Osteoblast (primary cell): ENCODE results near the gene OVCH2. TPM values are rescaled to one million over a fixed set of nuclear protein-coding genes. Genes with fewer than 3 reads are reported as not detected.

ENCODE experiments used
- DNase-seq: peaks from one replicate; pipeline ENCODE4 v3.0.0; 2011; ENCODE audit warnings: low spot score, mixed read lengths; ENCODE audit not compliant: insufficient read length; ENCODE audit errors: missing footprints
- H2AFZ ChIP-seq: 2 replicates; pipeline ENCODE4 v1.6.0; 2011; ENCODE audit warnings: mild to moderate bottlenecking, low read length
- H3K27ac ChIP-seq: 2 replicates; pipeline ENCODE4 v1.5.1; 2011; ENCODE audit warnings: mild to moderate bottlenecking, low read depth, low read length, moderate library complexity
- H3K27me3 ChIP-seq: 2 replicates; pipeline ENCODE4 v1.6.0; 2012; ENCODE audit warnings: mild to moderate bottlenecking, control low read depth, inconsistent platforms, low read length, moderate library complexity; ENCODE audit not compliant: insufficient read depth
- H3K36me3 ChIP-seq: 2 replicates; pipeline ENCODE4 v1.5.1; 2011; ENCODE audit warnings: mild to moderate bottlenecking, low read length, control low read depth, moderate library complexity; ENCODE audit not compliant: insufficient read depth
- H3K4me1 ChIP-seq: 2 replicates; pipeline ENCODE4 v1.5.1; 2011; ENCODE audit warnings: mild to moderate bottlenecking, low read length, control low read depth, moderate library complexity; ENCODE audit not compliant: insufficient read depth
- H3K4me2 ChIP-seq: 2 replicates; pipeline ENCODE4 v1.6.0; 2011; ENCODE audit warnings: mild to moderate bottlenecking, low read length; ENCODE audit not compliant: insufficient read depth
- H3K4me3 ChIP-seq: fragments of 200-600 bp; sonication (generic); 3 replicates; pipeline ENCODE4 v1.5.1; 2012; ENCODE audit warnings: mild to moderate bottlenecking, low read length, inconsistent platforms; ENCODE audit not compliant: insufficient read depth
- H3K79me2 ChIP-seq: 2 replicates; pipeline ENCODE4 v1.6.0; 2012; ENCODE audit warnings: mild to moderate bottlenecking, low read length, control low read depth, inconsistent platforms; ENCODE audit not compliant: insufficient read depth
- H3K9me3 ChIP-seq: 2 replicates; pipeline ENCODE4 v1.5.1; 2011; ENCODE audit warnings: low read depth, low read length, control low read depth
- H4K20me1 ChIP-seq: 2 replicates; pipeline ENCODE4 v1.6.0; 2012; ENCODE audit warnings: mild to moderate bottlenecking, low read length, control low read depth; ENCODE audit not compliant: insufficient read depth
- CTCF ChIP-seq: IDR thresholded peaks from 2 replicates; pipeline ENCODE4 v1.5.1; 2011; ENCODE audit warnings: mild to moderate bottlenecking, low read depth, low read length, moderate library complexity; ENCODE audit errors: extremely low read depth
- total RNA-seq: library from RNA; depleted of rRNA; stranded (reverse); fragments of >200 nt; gene quantifications from 2 replicates; pipeline ENCODE4 v1.2.3, GENCODE V29; 2012

Gene OVCH2
- total RNA-seq, 1 donor, result not detected

DNA sequence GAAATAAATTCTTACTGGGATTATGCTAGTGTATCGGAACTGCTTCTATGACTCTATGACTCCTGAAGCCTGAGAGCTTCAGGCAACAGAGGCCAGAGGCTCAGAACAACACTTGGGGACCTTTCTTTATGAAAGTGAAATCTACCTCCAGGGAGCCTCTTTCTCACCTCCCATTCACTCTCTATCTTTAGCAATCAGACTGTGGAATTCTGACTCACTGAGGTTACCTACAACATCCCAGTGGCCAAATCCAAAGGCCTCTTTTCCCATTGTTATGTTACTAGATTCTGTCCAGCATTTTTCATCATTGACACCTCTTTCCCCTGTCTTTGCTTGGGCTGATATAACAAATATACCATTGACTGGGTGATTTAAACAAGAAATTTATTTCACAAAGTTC is 18.9 kb downstream of the OVCH2 start:
- Histone ChIP-seq H3K36me3 (no peaks in the 10 kb centered on the region), H3K9me3 (no peaks in the 10 kb centered on the region), H3K4me1 (no peaks in the 10 kb centered on the region), H4K20me1 (no peaks in the 10 kb centered on the region), H3K4me3 (no peak overlapping the region), H3K27ac (no peak overlapping the region), H3K79me2 (no peaks in the 10 kb centered on the region), H2AFZ (no peak overlapping the region), H3K27me3 (peaks cover 14% of the 10 kb centered on the region), H3K4me2 (no peak overlapping the region)
- DNase-seq, result no peak
- no peak for TF ChIP-seq CTCF

- Histone ChIP-seq H3K4me2 (no peak overlapping the region), H3K27ac (no peak overlapping the region), H3K79me2 (no peaks in the 10 kb centered on the region), H4K20me1 (no peaks in the 10 kb centered on the region), H2AFZ (no peak overlapping the region), H3K36me3 (no peaks in the 10 kb centered on the region), H3K4me1 (no peaks in the 10 kb centered on the region), H3K4me3 (no peak overlapping the region), H3K27me3 (peaks cover 17% of the 10 kb centered on the region), H3K9me3 (no peaks in the 10 kb centered on the region)
- no peak for TF ChIP-seq CTCF
- DNase-seq, result no peak
Measured at GRCh38 chr11:7686761-7687160, 19.5 kb downstream of the OVCH2 start.

- Histone ChIP-seq H2AFZ (no peak overlapping the region), H3K4me3 (no peak overlapping the region), H3K36me3 (no peaks in the 10 kb centered on the region), H3K27ac (no peak overlapping the region), H3K79me2 (no peaks in the 10 kb centered on the region), H3K4me2 (no peak overlapping the region), H3K4me1 (no peaks in the 10 kb centered on the region), H3K9me3 (no peaks in the 10 kb centered on the region), H3K27me3 (peaks cover 19% of the 10 kb centered on the region), H4K20me1 (no peaks in the 10 kb centered on the region)
- no peak for DNase-seq
- no peak for TF ChIP-seq CTCF
Measured at GRCh38 chr11:7683571-7683970, 22.7 kb downstream of the OVCH2 start.

- H3K9me3 ChIP-seq, result no peaks in the 10 kb centered on the region
- H3K4me3 ChIP-seq, result no peak overlapping the region
- peaks cover 7% of the 10 kb centered on the region for H3K4me1 ChIP-seq
- no peak overlapping the region for H3K27ac ChIP-seq
- peaks cover 15% of the 10 kb centered on the region for H3K27me3 ChIP-seq
- no peaks in the 10 kb centered on the region for H3K79me2 ChIP-seq
- no peaks in the 10 kb centered on the region for H4K20me1 ChIP-seq
- no peaks in the 10 kb centered on the region for H3K36me3 ChIP-seq
- TF ChIP-seq CTCF, result no peak
- DNase-seq, result no peak
- H3K4me2 ChIP-seq, result no peak overlapping the region
- H2AFZ ChIP-seq, result no peak overlapping the region
Measured at GRCh38 chr11:7677796-7678201, 28.5 kb downstream of the OVCH2 start.
